ENCODE results near the gene AP4M1. TPM values are rescaled to one million over a fixed set of nuclear protein-coding genes. Genes with fewer than 3 reads are reported as not detected.
"Not testable (repeated sequence)": the region's sequence is repeated elsewhere in the genome, so short reads cannot be mapped to it uniquely, and the experiment has no call there.

Gene AP4M1
- total RNA-seq, 1 donor from 2014 or later, result 22.6 TPM

DNA sequence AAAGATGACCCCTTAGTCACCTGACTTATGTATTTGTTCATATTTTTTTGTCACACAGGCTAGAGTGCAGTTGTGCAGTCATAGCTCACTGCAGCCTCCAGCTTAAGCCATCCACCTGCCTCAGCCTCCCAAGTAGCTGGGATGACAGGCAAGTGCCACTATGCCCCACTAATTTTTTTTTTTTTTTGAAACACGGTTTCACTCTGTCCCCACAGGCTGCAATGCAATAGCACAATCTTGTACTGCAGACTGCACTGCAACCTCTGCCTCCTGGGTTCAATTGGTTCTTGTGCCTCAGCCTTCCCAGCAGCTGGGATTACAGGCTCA is 27.2 kb downstream of the AP4M1 start:
- no peak overlapping the region for H3K27ac Mint-ChIP-seq (ENCODE audit: unreplicated experiment)
- peak overlapping the region; percentile 88 for H3K4me3 Mint-ChIP-seq
- no peaks in the 10 kb centered on the region for H3K9me3 Mint-ChIP-seq
- DNase-seq (ENCODE audit: low read depth, low spot score), result no peak
- H3K4me1 Mint-ChIP-seq, result peaks cover 29% of the 10 kb centered on the region
- H3K27me3 Mint-ChIP-seq (ENCODE audit: low read depth), result peaks cover 13% of the 10 kb centered on the region
- no peaks in the 10 kb centered on the region for H3K36me3 Mint-ChIP-seq (ENCODE audit: low read depth)
- TF ChIP-seq, protein P1, sequence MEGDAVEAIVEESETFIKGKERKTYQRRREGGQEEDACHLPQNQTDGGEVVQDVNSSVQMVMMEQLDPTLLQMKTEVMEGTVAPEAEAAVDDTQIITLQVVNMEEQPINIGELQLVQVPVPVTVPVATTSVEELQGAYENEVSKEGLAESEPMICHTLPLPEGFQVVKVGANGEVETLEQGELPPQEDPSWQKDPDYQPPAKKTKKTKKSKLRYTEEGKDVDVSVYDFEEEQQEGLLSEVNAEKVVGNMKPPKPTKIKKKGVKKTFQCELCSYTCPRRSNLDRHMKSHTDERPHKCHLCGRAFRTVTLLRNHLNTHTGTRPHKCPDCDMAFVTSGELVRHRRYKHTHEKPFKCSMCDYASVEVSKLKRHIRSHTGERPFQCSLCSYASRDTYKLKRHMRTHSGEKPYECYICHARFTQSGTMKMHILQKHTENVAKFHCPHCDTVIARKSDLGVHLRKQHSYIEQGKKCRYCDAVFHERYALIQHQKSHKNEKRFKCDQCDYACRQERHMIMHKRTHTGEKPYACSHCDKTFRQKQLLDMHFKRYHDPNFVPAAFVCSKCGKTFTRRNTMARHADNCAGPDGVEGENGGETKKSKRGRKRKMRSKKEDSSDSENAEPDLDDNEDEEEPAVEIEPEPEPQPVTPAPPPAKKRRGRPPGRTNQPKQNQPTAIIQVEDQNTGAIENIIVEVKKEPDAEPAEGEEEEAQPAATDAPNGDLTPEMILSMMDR (conservative IDR thresholded peaks at IDR 0.05), result no peak

DNA sequence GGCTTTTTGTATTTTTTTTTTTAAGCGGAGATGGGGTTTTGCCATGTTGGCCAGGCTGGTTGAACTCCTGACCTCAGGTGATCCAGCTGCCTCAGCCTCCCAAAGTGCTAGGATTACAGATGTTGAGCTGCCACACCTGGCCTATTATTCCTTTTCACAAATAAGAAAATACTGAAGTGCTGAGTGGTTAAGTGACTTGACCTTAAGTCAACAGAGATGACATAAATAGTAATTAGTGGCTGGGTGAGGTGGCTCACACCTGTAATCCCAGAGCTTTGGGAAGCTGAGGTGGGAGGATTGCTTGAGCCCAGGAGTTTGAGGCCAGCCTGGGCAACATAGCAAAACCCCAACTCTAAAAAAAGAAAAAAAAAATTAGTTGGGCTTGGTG is 28.8 kb downstream of the AP4M1 start:
- DNase-seq (ENCODE audit: low read depth, low spot score); H3K9me3 Mint-ChIP-seq; H3K4me3 Mint-ChIP-seq; H3K27ac Mint-ChIP-seq (ENCODE audit: unreplicated experiment); H3K36me3 Mint-ChIP-seq (ENCODE audit: low read depth): not testable (repeated sequence)
- Mint-ChIP-seq H3K4me1 (peaks cover 24% of the 10 kb centered on the region), H3K27me3 (ENCODE audit: low read depth) (peaks cover 13% of the 10 kb centered on the region)

DNA sequence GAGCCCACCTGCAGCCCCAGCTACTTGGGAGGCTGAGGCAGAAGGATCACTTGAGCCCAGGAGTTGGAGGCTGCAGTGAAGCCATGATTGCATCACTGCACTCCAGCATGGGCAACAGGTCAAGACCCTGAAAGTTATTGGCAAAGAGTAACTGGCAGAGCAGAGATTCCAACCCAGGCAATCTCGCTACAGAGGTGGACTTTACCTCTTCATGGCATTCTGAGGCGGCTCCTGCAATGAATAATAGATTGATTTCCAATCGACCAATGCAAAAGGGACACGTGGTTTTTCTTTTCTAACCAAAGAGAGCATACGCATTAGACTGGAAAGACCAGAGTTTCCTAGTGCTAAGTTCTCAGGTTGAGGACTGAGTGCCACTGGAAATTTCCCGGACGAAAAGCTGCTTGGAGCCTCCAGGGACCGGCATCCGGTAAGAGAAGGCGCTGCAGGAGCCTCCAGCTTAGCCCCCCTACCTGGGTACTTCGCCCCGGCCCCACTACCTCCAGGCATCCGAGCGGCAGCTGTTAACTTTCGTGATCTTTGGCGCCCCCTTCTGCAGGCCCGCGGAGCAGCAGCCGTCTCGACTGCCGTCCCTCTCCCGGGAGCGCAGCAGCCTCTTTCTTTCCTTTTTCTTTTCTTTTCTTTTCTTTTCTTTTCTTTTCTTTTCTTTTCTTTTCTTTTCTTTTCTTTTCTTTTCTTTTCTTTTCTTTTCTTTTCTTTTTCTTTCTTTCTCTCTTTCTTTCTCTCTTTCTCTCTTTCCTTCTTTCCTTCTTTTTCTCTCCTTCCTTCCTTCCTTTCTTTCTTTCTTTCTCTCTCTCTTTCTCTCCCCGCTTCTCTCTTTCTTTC is 29.4 kb downstream of the AP4M1 start:
- Mint-ChIP-seq H3K4me3 (peak overlapping the region; percentile 34), H3K9me3 (no peaks in the 10 kb centered on the region), H3K27ac (ENCODE audit: unreplicated experiment) (no peak overlapping the region), H3K27me3 (ENCODE audit: low read depth) (peaks cover 13% of the 10 kb centered on the region), H3K36me3 (ENCODE audit: low read depth) (no peaks in the 10 kb centered on the region), H3K4me1 (peaks cover 24% of the 10 kb centered on the region)
- peak; percentile 96 for DNase-seq (ENCODE audit: low read depth, low spot score)
- TF ChIP-seq, protein P1 (conservative IDR thresholded peaks at IDR 0.05), result peak; percentile 93

DNA sequence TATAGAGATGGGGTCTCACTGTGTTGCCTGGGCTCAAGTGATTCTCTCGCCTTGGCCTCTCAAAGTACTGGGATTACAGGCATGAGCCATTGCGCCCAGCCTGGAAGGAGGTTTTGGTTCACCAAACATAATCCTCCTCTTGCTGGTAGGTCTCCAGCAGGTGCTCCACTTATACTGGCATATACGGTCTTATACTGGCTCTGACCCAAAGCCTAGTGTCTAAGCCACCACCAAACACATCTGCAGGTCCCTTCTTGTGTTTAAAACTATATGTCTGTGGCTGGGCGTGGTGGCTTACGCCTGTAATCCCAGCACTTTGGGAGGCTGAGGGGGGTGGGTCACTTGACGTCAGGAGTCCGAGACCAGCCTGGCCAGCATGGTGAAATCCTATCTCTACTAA is 30.7 kb downstream of the AP4M1 start:
- TF ChIP-seq, protein P1 (conservative IDR thresholded peaks at IDR 0.05), result no peak
- Mint-ChIP-seq H3K9me3 (no peaks in the 10 kb centered on the region), H3K36me3 (ENCODE audit: low read depth) (no peaks in the 10 kb centered on the region), H3K27ac (ENCODE audit: unreplicated experiment) (no peak overlapping the region), H3K27me3 (ENCODE audit: low read depth) (peaks cover 9% of the 10 kb centered on the region), H3K4me3 (peak overlapping the region; percentile 66), H3K4me1 (peaks cover 14% of the 10 kb centered on the region)
- no peak for DNase-seq (ENCODE audit: low read depth, low spot score)

DNA sequence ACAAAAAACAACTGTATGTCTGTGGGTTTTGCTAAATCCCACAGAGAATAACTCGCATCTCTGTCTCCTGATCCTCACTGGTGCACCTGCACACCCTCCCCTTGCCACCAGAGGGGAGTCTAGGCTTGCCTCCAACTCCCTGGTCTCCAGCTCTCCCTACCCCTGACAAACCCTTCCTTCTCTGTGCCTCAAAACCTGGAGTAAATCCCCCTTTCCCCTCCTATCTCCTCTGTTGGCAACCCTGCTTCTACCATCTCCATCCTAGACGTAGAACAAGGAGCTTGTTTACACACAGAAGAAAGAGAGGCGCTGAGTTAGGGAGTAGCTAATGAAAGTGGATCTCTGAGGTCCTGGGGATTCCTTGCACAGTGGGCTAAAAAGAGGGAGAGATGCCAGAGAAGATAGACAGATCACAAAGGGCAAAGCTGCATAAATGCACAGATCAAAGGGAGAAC is 31.3 kb downstream of the AP4M1 start:
- Mint-ChIP-seq H3K9me3 (no peaks in the 10 kb centered on the region), H3K4me1 (peaks cover 14% of the 10 kb centered on the region), H3K4me3 (peak overlapping the region; percentile 66), H3K27ac (ENCODE audit: unreplicated experiment) (peak overlapping the region; percentile 1), H3K27me3 (ENCODE audit: low read depth) (peaks cover 9% of the 10 kb centered on the region), H3K36me3 (ENCODE audit: low read depth) (no peaks in the 10 kb centered on the region)
- TF ChIP-seq, protein P1 (conservative IDR thresholded peaks at IDR 0.05), result peak; percentile 91
- peak; percentile 63 for DNase-seq (ENCODE audit: low read depth, low spot score)
